ENCODE results near the gene NACA2. TPM values are rescaled to one million over a fixed set of nuclear protein-coding genes. Genes with fewer than 3 reads are reported as not detected.

The NACA2 gene
- total and polyA plus RNA-seq, 2 of the 4 experiments (the other 2 are of a cell fraction): not detected

- no peak overlapping the region for H3K4ac ChIP-seq (ENCODE audit: low read depth, low read length)
- no peak overlapping the region for H4K8ac ChIP-seq (ENCODE audit: low read depth in 2 of 2, low read length in 2 of 2)
- no peak overlapping the region for H2AK5ac ChIP-seq (ENCODE audit: low read depth, low read length)
- H4K91ac ChIP-seq (ENCODE audit: insufficient read depth, low read depth, low read length): no peak overlapping the region
- H3K27ac ChIP-seq (ENCODE audit: insufficient read depth, low read length): no peak overlapping the region
- H2AFZ ChIP-seq (replicated peaks; ENCODE audit: low read length, poor library complexity): no peak overlapping the region
- DNase-seq: no peak
- TF ChIP-seq RFX5 (IDR thresholded peaks at IDR 0.05; ENCODE audit: low read depth, low read length) (no peak), MAZ (IDR thresholded peaks at IDR 0.05; ENCODE audit: borderline replicate concordance, low read depth, low read length) (no peak), CTCF (conservative IDR thresholded peaks at IDR 0.05; ENCODE audit: low read depth, low read length) (no peak), ELK1 (IDR thresholded peaks at IDR 0.05; ENCODE audit: borderline replicate concordance, low read depth, low read length) (no peak)
- H4K20me1 ChIP-seq (ENCODE audit: insufficient read depth, low read length): no peaks in the 10 kb centered on the region
- H3K79me1 ChIP-seq (ENCODE audit: low read depth in 1 of 2, low read length in 2 of 2): no peaks in the 10 kb centered on the region
- H3K9me3 ChIP-seq (ENCODE audit: control insufficient read depth, insufficient read depth, low read length): no peaks in the 10 kb centered on the region
- no peak overlapping the region for H3K14ac ChIP-seq (replicated peaks; ENCODE audit: low read depth, low read length)
- H3K4me1 ChIP-seq (ENCODE audit: control insufficient read depth, insufficient read depth, low read length): no peaks in the 10 kb centered on the region
- no peaks in the 10 kb centered on the region for H3K9me1 ChIP-seq (ENCODE audit: insufficient read depth, low read length)
- H2BK15ac ChIP-seq (ENCODE audit: low read depth, low read length): no peak overlapping the region
- dilution Hi-C loops (cut with HindIII; ENCODE audit: low sequenced_read_pairs, unreplicated experiment) (no loop called here), in situ Hi-C loops (cut with MboI; ENCODE audit: low sequenced_read_pairs) (no loop called here), intact Hi-C loops (cut with micrococcal nuclease) (no loop called here)
- 86% methylated on average over 6 of the region's 8 CpGs; no CpG with 5 or more reads in 1 of the 2 experiments for WGBS, 2 experiments (ENCODE audit: extremely low coverage in 2 of 2, insufficient read length in 1 of 2)
- no peak overlapping the region for H2AK9ac ChIP-seq (replicated peaks; ENCODE audit: low read depth, low read length, poor library complexity)
- H2BK120ac ChIP-seq (ENCODE audit: low read depth, low read length): no peak overlapping the region
- peaks cover 39% of the 10 kb centered on the region for H3K27me3 ChIP-seq (ENCODE audit: control insufficient read depth, insufficient read depth, low read length)
- no peak overlapping the region for H4K5ac ChIP-seq (ENCODE audit: low read depth, low read length)
- H2BK20ac ChIP-seq (ENCODE audit: low read depth, low read length): no peak overlapping the region
- ChIA-PET CTCF (no interaction called here), POLR2A (ENCODE audit: unreplicated experiment) (no interaction called here)
- no peak overlapping the region for H3K4me3 ChIP-seq (ENCODE audit: insufficient read depth, low read depth, low read length)
- no peak overlapping the region for H2BK5ac ChIP-seq (ENCODE audit: low read depth, low read length, poor library complexity, severe bottlenecking)
- no peak overlapping the region for H3K56ac ChIP-seq (ENCODE audit: extremely low read depth, insufficient read depth, low read length)
- BruUV-seq (replicated peaks): no TSS peak
- no peak overlapping the region for H3K23ac ChIP-seq (ENCODE audit: low read depth, low read length)
- no peak overlapping the region for H3K9ac ChIP-seq (ENCODE audit: low read depth, low read length)
- H3K36me3 ChIP-seq (ENCODE audit: control insufficient read depth, insufficient read depth, low read length): no peaks in the 10 kb centered on the region
- H3K18ac ChIP-seq (ENCODE audit: low read depth, low read length): no peak overlapping the region
- no peak overlapping the region for H3K4me2 ChIP-seq (ENCODE audit: low read depth, low read length)
- no peak for ATAC-seq (ENCODE audit: low read depth)
These were observed 911 bp upstream of the NACA2 start for GRCh38 chr17:61591930-61592329.

Measured in IMR-90 (cell line).